GM21526 (cell line): ENCODE measurements around the gene HOXD12.

ENCODE experiments used
- ATAC-seq: cut with Tn5 transposase; IDR thresholded peaks from one replicate; pipeline ENCODE4 v1.9.1; 2021; ENCODE audit warnings: moderate library complexity; ENCODE audit not compliant: unreplicated experiment, low FRiP score

HOXD12 gene

DNA sequence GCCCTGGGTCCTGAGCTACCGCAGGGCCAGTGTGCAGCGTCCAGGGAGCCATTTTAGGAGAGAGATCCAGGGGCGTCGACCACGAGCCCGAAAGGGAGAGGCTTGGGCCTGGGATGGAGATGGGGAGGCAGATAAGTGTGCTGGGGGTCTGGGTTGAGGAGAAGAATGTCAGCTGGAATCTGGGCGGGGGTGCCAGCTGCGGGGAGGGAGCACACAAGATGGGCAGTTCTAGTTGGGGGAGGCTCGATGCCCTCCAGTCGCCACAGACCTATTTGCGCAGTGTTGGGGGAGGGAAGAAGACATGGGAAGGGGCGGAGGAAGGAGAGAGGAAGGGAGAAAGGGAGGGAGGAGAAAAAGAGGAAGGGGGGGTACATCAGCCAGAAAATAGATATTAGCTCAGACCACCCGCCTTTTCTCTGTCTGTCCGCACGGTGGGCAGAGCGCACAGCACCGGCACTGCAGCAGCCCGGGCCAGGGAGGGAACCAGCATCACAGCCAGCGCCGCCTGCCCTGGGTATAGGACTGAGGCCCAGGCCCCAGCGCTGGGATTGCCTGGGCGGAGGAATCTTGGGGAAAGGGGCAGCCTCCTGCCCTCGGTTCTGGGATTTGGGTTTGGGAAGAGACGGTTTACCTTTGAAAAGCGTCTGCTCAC is 5.6 kb downstream of the HOXD12 start:
- ATAC-seq, result no peak

DNA sequence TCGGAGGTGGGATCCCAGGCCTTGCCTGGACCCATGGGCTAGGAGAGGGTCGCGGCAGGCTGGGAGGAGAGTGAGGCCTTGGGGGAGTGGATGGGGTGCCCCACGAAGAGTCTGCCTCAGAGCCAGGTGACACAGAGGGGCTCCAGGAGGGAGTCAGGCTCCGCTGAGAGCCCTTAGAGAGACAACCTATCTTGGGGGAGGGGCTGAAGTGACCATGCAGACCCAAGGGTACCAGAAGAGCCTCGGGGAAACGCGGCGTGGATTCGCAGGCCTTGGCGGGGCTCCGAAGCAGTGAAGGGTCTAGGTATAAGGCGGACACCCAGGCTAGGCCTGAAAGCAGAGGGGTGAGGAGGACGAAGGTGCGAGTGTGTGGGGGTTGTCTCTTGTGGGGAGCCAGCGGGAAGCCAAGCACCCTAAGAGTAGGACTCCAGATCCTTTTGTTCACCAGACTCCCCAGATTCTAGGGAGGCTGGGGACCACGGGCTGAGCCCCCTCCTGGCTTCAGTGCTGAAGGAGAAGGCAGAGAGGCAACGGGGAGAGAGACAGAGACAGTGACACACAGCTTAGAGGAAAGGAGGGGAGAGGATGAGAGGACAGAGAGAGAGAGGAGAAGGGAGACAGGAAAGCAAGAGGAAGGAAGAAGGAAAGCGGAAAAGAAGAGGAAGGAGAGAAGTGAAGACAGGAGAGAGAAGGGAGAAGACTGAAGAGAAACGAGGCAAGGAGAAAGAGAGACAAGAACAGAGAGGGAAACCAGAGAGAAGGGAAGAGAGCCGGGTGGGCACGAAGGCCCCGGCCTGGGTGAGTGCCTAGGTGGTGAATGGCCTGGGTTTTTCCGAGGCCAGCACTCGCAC is 6.4 kb downstream of the HOXD12 start:
- no peak for ATAC-seq

DNA sequence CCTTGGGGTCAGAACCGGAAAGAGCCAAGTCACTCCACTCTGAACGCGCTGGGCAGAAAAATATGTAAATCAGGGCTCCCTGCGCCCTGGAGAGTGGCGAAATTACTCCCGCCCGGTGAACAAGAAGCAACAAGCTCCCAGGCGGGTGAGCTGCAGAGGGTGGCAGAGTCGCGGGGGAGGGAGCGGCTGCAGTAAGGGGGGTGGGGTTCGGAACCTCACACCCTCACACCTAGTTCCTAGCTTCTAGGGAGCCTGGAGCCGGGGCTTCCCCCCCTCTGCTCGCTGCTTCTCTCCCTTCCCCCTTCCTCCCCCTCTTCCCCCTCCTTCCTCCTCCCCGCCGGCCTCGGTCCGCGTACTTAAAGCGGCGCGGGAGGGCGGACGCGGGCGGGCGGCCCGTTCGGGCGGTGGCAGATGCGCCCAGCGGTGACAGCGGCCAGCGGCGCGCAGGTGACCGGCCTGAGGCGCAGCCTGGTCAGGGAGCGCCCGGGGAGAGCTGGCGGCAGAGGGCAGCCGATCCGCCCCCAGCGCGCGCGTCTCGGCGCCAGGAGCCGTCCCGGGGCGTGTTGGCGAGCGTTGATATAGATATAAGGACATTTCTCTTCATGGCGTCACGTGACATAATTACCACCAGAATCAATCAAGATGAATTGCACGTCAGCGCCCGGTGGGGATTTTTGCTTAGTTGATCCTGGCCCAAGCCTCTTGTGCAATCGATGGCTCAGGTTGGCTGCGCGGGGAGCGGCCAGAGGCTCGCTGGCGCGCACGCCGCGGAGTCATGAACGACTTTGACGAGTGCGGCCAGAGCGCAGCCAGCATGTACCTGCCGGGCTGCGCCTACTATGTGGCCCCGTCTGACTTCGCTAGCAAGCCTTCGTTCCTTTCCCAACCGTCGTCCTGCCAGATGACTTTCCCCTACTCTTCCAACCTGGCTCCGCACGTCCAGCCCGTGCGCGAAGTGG is 7.3 kb downstream of the HOXD12 start, which contains the start of gene HOXD11:
Gene HOXD11, plus strand, starts transcription at position 700 of the 959 bp plus-strand sequence. Its CDS starts 76 bp downstream, at position 776.
- no peak for ATAC-seq

DNA sequence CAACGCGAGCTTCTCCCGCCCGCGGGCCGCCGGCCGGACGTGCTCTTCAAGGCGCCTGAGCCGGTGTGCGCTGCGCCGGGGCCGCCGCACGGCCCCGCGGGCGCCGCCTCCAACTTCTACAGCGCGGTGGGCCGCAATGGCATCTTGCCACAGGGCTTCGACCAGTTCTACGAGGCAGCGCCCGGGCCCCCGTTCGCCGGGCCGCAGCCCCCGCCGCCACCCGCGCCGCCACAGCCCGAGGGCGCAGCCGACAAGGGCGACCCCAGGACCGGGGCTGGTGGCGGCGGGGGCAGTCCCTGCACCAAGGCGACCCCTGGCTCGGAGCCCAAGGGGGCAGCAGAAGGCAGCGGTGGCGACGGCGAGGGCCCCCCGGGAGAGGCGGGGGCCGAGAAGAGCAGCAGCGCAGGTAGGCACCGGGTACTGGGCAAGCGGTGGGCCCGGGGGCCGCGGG is 8.2 kb downstream of the HOXD12 start:
- no peak for ATAC-seq

DNA sequence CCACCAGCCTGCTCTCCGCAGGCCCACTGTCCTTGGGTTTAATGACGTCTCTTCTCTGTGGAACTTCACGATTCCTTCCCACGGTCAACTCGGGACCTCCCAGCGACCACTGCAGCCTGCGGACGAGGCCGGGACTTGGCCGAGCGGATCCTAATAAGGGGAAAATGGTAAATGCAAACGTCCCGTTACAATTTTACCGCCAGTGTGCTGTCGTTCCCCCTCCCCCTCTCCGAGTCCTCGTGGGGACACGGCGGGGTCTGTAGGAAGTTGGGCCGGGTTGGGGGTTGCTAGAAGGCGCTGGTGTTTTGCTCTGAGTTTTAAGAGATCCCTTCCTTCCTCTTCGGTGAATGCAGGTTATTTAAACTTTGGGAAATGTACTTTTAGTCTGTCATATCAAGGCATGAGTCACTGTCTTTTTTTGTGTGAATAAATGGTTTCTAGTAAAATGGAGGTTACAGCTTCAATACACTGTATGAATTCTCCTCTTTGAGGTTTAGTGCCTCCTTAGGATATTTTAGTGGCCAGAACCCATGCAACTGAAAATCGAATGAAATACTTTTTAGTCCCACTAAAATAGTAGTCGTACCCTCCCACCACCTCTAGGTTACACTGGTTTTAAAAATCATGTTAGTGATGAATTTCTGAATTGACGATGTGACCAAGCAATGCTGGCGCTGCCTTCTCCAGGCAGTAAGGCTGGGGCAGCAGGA is 9.8 kb downstream of the HOXD12 start:
- no peak for ATAC-seq

DNA sequence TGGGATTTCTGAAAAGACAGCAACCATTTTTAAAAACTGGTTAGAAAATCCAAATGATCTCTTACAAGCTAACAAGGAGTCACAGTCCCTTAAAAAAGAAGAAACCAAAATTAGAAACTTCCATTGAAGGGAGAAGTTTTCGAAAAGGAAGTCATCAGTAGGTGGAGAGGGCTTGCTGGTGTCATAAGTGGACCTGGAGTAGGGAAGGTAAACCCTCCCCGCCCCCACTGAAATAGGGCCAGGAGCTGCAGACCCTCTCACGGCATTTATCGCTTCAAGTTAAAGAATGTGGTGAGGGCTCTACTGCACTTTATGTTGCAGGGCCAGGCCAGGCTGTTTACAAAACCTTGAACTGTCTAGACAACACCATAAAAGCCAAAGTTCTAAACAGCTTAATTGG is 10.4 kb downstream of the HOXD12 start:
- ATAC-seq, result no peak

DNA sequence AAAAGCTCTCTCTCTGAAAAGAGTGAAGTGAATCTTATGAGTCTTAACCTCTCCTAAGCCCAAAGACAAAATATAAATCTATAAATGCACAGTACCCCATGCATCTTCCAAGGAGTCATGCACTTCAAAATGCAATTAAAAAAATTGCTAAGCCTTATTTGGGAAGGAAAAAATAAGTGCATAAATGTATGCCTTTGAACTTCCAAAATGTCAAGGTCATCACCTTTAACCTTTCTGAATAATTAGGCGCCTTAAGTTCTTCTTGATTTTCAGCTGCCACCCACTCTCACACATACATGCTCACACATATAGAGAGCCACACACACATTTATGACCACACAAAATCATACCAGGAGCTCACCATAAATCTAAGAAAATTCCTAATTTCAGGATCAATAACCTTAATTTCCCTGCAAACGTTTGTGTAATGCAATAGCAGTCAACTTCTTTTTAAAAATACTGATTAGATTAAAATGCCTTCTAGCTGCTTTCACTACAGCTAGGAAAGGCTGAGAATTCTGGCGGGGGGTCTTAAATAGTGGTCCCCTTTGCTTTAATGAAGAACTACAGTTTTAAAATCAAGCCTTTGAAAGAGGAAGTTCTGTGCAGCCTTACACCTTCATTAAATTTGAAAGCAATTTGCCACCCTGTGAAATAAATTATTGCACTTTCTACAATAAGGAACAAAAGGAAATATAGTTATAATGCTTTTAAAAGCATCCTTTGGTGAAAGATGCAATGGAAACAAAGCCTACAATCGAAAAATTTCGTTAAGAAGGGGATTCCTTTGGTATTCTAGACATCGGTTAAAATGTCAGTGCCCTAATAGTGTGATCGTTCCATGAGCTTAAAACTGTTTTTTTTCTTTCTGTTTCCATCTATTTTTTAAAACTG is 11.1 kb downstream of the HOXD12 start:
- no peak for ATAC-seq

DNA sequence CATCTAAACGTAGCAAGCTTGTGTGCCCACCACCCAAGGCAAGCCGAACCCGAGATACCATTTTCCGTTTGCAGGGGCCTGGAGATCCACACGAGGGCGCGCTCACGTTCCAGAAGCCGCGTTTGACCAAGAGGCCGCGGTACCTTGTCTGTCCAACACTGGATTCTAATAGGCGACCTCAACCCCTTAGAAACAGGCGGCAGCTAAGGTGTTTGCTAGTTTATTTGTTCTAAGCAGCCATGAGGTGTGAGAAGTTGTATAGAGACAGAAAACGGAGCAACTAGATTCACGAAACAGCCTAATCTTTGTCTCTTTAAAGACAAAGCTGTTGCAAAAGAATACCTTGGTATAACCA is 11.7 kb downstream of the HOXD12 start:
- no peak for ATAC-seq

DNA sequence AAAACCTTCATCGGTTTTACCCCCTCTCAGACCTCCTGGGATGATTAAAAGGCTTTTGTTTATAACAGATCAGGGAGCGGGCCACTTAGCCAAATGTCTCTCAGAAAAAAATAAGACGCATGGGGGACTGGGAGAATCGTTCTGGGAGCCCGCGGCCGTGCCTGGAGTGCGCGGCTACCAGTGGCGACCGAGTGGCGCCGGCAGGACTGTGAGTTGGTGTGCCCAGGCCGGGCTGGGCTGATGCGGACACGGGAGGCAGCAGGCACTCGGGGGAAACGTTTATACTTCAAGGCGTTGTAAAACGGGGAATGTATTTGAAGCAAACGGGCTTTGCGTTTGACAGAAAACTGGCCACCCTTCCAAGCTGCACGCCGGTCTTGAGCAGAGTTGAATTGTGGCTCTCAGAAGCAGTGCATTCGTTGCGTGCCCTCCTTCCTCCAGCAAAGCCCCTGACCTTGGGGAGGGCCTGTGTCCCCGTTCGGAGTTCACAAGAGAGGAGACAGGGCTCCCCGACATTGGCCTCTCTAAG is 12.3 kb downstream of the HOXD12 start:
- ATAC-seq, result no peak

DNA sequence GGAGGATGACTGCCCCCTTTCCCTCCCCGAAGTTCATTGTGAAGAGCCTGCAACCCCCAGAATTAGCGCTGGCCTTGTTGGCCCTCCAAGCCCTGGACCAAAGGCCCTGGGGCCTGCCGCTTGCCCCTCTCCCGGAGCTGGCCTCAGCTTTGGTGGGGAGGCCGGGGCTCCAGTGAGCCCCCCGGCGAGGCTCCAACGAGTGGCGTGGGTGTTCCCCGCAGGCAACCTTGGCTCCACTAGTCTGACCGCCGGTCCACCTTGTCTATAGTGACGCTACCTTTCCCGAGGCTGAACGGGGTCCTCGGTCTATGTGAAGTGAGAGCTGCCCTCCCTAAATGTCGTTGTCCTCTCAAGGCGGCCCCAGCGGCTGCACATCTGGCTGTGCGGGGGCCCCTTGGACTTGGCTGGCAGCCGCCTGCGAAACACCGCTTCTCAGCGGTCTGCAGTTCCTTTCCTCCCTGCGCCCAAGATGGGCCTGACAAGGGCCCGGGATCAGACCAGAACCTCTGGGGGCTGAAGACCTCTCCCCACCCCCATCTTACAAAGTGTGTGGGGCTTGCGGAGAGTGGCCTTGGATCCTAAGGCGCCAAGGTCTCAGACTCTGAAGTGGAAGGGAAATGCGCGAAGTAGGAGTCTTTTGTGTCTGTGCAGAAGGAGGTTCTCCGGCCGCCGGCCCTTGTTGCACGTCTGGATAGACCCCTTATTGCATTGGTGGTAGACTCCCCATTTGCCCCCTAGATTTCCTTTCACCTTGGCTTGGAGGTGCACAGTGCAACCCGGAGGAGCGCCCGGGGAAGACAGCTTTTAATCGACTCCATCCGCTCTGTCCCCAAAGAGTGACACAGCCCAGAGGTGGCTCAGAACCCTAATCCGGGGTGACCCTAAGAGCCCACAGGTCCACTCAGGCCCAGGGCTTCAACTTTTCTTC is 13.0 kb downstream of the HOXD12 start:
- no peak for ATAC-seq

DNA sequence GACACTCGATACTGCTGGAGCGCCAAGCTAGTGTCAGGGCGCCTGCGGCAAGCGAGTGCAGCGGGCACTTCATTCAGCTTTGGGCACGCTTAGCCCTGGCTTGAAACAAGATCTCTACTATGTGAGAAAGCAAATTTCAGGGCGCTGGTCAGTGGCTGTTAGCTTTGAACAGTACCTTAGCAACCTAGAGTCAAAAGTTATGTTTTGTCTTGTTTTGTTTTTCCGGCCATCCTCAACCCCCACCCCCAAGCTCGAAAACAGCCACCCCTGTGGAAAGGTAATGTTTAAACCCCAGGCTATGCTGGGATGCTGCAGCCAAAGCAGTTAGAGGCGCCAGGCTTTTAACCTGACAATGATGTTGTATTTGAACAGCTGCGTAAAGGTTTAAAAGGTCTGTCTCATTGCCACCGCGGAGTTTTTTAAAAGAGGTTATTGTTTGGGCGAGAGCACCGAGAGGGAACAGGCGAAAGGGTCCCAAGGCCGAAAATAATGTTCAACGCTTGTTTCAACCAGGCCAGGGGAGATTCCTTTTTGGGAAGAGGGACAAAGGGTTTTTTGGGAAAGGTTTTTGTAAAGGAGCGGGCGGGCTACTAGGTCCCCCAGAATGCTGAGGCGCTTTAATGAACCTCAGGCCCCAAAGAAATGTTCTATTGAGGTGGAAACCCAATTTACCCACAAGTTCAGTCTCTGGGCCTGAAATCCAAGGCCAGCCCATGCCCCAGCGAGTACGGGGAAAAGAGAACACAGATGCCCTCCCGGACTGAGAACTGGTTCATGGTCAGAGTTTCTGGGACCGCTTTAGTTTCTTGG is 14.7 kb downstream of the HOXD12 start:
- ATAC-seq, result no peak

DNA sequence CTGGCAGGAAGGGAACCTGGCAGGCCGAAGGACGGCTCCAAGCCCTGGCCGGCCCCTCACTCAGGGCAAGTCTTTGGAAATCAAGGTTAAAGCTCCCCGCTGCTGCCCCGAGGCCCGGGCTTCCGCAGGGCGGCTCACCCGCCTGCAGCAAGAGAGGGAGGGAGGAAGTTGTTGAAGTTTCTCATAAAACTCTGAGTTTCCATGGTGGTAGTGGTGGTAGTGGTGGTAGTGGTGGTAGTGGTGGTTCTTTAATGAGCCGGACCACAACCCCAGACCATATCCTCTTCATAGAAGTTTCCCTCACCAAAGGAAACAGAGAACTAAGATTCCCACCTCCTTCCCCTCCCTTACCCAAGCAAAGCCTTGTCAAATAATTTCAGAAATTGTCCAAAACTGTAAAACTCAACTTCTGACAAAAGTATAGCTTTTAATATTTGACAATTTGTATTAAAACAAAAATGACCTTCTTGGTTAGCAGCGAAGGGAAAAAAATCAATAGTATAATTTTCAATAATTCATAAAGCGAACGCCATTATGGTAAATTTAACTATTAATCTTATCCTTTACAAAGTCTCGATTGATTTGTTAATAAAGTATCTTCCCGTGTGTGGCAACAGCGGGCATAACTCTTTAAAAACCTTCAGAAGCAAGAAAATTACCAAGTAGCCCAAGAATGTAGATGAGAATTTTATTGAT is 15.5 kb downstream of the HOXD12 start:
- no peak for ATAC-seq

DNA sequence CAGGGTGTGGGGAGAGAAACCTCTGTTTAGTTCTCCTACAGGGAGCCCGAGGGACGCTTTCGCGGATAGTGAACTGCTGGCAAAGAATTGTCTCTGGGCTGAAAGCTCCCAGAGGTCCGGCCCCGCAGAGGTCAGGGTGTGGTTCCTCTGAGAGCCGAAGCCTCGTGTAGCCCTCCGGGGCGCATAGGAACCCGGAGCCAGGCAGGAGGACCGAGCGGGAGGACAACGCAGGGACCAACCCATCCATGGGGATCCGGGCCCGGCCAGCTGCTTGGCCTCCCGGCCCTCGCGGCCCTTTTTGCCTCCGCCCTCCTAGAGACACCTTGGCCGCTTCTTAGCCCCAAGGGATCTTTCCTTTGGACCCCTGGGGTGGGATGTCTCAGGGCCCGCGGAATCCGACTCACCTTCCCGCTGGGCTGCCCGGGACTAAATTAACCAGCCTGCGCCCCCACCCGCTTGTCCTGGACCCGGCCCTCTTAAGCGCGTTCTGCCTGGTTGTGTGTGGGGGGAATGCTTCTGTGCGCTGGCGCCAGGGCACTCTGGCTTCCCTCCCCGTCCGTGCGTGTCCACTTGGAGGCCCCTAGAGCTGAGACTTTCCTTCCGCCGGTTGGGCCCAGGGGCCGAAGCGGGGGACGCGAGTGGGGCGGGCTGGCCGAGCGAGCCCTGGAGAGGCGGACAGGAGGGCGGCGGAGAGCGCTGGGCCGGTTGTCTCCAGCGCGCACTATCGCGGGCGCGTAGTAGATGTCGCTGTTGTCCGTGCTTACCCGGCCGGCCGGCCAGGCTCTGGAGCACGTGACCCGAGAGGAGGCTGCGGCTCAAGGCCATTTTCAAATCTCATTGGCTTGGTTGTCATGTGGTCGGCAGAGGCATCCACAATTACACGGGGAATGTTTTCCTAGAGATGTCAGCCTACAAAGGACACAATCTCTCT is 16.6 kb downstream of the HOXD12 start, which contains the start of gene HOXD10:
Gene HOXD10, plus strand, starts transcription at position 896 of the 931 bp plus-strand sequence. CDS start 56 bp downstream, outside the sequence.
- ATAC-seq, result no peak

DNA sequence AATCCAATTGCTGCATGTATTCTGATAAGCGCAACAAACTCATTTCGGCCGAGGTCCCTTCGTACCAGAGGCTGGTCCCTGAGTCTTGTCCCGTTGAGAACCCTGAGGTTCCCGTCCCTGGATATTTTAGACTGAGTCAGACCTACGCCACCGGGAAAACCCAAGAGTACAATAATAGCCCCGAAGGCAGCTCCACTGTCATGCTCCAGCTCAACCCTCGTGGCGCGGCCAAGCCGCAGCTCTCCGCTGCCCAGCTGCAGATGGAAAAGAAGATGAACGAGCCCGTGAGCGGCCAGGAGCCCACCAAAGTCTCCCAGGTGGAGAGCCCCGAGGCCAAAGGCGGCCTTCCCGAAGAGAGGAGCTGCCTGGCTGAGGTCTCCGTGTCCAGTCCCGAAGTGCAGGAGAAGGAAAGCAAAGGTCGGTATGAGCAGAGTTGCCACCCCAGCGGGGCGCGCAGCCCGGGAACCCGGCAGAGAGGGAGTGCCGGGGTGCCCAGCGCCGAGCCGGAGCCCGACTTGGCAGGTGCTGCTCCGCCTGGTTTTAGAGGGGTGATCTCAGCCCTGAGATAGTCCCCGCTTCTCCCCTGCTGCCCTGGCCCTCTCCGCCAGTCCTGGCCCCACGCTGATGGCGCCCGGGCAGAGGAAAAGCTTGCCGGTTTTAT is 17.7 kb downstream of the HOXD12 start:
- no peak for ATAC-seq
